Measurements from ENCODE around the gene TNK1.
"Not testable (repeated sequence)": the region's sequence is repeated elsewhere in the genome, so short reads cannot be mapped to it uniquely, and the experiment has no call there.

The TNK1 gene

GRCh38 chr17:7380855-7381683 lies at the start of gene TNK1:
Gene TNK1, plus strand, starts transcription at chr17:7381089. Its CDS starts 1,838 bp downstream, at chr17:7382927.
- no peak for DNase-seq

GRCh38 chr17:7332111-7332510 lies 48.8 kb upstream of the TNK1 start:
- DNase-seq = no peak

- peak; percentile 50 for DNase-seq
Observed at GRCh38 chr17:7332600-7333069, 48.3 kb upstream of the TNK1 start.

GRCh38 chr17:7334938-7335538 lies 45.9 kb upstream of the TNK1 start:
- DNase-seq = no peak

- DNase-seq = not testable (repeated sequence)
Observed at GRCh38 chr17:7335765-7336164, 45.1 kb upstream of the TNK1 start.

- peak; percentile 95 for DNase-seq
Observed at GRCh38 chr17:7336240-7337175, 44.4 kb upstream of the TNK1 start, which contains the start of gene ACAP1. Gene ACAP1, plus strand, starts transcription at chr17:7336529. Its CDS starts 206 bp downstream, at chr17:7336735.

GRCh38 chr17:7337600-7337999 lies 43.3 kb upstream of the TNK1 start:
- DNase-seq = not testable (repeated sequence)

GRCh38 chr17:7340179-7340578 lies 40.7 kb upstream of the TNK1 start:
- no peak for DNase-seq

GRCh38 chr17:7341842-7342241 lies 39.0 kb upstream of the TNK1 start:
- no peak for DNase-seq

GRCh38 chr17:7343250-7343649 lies 37.6 kb upstream of the TNK1 start:
- no peak for DNase-seq

- no peak for DNase-seq
Observed at GRCh38 chr17:7346761-7347614, 33.9 kb upstream of the TNK1 start.

- no peak for DNase-seq
Observed at GRCh38 chr17:7347630-7348477, 33.0 kb upstream of the TNK1 start.

- DNase-seq = no peak
Observed at GRCh38 chr17:7348478-7349242, 32.2 kb upstream of the TNK1 start.

GRCh38 chr17:7351665-7352502 lies 29.0 kb upstream of the TNK1 start, which contains the start of gene KCTD11:
Gene KCTD11, plus strand, starts transcription at chr17:7352162.
- DNase-seq = peak; percentile 83

- no peak for DNase-seq
Observed at GRCh38 chr17:7352503-7352889, 28.4 kb upstream of the TNK1 start.

GRCh38 chr17:7352910-7353635 lies 27.8 kb upstream of the TNK1 start:
- DNase-seq = no peak

- peak; percentile 34 for DNase-seq
Observed at GRCh38 chr17:7354262-7354843, 26.5 kb upstream of the TNK1 start.

GRCh38 chr17:7355053-7355452 lies 25.8 kb upstream of the TNK1 start, which contains the start of gene TMEM95:
Gene TMEM95, plus strand, starts transcription at chr17:7355156. Its CDS starts 49 bp downstream, at chr17:7355205.
- DNase-seq = peak; percentile 82
